LNCaP clone FGC (cell line): ENCODE measurements around the gene NUDT4.
"Not testable (repeated sequence)": the region's sequence is repeated elsewhere in the genome, so short reads cannot be mapped to it uniquely, and the experiment has no call there.

ENCODE experiments used
- DNase-seq: peaks from one replicate; pipeline ENCODE4 v3.0.0-alpha.2; 2011; ENCODE audit warnings: low read depth
- H3K4me3 ChIP-seq: 2 replicates; pipeline ENCODE4 v1.5.1; 2011; ENCODE audit warnings: mild to moderate bottlenecking, low read depth, low read length, control low read depth
- CTCF ChIP-seq: IDR thresholded peaks from 2 replicates; pipeline ENCODE4 v1.5.1; 2012; ENCODE audit warnings: mild to moderate bottlenecking; ENCODE audit not compliant: control insufficient read depth, insufficient read depth; ENCODE audit errors: extremely low read depth

The NUDT4 gene

GRCh38 chr12:93408813-93409212, 31.1 kb downstream of the NUDT4 start:
- peak overlapping the region; percentile 2; the same call in 1 of the 2 replicates for H3K4me3 ChIP-seq
- DNase-seq, result no peak
- TF ChIP-seq CTCF, result no peak

GRCh38 chr12:93409343-93410187, 31.8 kb downstream of the NUDT4 start:
- DNase-seq, result peak; percentile 87
- H3K4me3 ChIP-seq, result peak overlapping the region; percentile 2; the same call in 1 of the 2 replicates

DNA sequence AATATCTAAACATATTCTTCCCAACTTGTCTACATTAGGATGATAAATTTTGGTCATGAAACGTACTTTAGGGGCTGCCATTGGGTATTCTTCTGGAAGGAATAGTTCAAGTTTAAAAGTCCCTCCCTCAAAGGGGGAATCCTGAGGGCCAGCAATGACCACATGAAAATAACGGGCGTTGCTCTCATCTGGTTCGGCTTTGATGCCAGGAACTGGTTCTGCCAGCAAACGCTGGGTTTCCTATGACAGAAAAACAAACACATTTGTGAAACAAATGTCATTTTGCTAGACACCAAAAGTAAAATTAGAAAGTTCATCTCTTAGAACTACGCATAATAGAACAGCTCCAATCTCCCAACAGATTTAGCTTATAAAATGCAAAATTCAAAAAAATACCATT, 33.3 kb downstream of the NUDT4 start:
- DNase-seq, H3K4me3 ChIP-seq: not testable (repeated sequence)

DNA sequence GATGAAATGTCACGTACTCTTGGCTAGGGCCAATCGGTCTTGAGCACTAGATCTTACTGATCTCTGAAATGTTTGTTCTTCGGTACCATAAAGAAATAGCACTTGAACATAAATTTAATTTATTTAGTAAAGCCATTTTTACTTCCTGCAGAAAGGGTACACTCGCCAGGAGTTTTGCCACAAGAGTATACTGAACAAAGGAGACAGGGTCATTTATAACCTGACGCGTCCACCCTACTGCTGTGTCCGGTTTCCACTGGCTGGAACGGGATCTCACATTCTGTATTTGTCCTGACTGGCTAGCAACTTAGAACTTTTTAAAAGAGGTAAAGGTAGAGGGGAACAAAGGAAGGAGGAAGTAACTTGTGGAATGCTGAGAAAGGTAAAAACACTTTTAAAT, 34.7 kb downstream of the NUDT4 start:
- not testable (repeated sequence) for H3K4me3 ChIP-seq
- DNase-seq, result peak; percentile 67

DNA sequence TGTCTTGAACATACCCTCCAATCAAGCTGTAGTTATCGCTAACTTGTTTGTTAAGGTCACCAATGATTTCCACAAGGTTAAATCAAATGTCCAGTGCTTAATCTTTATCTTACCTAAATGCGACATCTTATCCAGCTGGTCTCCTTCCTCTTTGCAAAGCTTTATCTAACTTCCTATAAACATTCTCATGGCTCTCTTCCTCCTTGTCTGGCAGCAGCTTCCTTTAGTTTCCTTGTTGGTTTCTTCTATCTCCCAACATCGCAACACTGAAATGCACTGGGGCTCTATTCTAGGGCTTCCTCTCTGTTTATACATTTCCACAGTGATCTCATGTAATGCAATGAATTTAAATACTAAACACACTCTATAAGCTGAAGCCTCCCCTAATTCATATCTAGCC, 35.3 kb downstream of the NUDT4 start:
- DNase-seq, result peak; percentile 43
- no peak for TF ChIP-seq CTCF
- H3K4me3 ChIP-seq, result peak overlapping the region; percentile 35

DNA sequence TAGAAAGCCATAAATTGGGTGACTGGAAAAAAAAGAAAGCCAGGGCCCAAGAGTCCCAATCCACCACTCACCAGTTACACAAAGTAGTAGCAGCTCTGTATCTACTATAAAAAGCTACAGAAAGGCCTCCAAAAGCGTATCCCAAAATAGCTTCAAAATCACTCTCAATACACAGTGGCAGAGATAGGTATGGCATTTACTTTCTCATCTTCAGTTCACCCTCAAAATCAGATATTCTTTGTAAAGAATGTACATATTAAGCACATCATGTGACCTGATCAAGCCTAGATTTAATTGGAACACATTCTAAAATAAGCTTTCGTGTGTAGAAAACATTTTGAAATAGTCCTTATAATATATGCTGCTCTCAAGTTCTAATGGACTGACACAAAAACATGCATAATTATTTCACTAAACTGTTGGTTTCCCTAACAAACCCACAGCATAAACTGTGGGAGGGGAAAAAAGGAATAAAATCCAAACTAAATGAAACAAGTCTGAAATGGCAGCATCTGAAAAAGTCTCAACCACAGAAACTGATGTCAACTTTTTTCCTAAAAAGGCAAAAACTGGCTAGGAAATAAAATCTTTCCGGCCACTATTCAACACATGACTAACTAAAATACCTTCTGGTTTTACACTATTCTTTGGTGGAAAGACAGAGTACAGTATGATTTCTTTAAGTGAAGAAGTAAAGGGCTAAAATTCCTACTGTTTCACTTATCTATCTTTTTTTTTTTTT, 38.2 kb downstream of the NUDT4 start:
- H3K4me3 ChIP-seq, result no peak overlapping the region
- TF ChIP-seq CTCF, result no peak
- DNase-seq, result no peak

DNA sequence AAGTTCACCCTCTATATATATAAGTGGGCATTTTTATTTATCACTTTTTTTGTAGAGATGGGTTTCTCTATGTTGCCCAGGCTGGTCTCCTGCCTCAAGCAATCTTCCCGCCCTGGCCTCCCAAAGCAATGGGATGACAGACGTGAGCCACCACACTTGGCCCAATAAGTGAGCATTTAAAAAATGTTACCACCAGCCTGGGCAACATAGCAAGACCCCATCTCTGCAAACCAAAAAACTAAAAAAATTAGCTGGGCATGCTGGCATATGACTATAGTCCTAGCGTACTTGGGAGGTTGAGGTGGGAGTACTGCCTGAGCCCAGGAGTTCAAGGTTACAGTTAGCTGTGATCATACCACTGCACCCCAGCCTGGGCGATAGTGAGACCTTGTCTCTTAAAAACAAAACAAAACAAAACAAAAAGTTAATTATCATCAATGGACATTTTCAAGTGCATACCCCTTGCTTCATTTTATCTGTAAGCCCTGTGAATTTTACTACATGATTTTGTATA, 40.3 kb downstream of the NUDT4 start:
- H3K4me3 ChIP-seq, result no peak overlapping the region
- DNase-seq, result no peak
- TF ChIP-seq CTCF, result no peak

DNA sequence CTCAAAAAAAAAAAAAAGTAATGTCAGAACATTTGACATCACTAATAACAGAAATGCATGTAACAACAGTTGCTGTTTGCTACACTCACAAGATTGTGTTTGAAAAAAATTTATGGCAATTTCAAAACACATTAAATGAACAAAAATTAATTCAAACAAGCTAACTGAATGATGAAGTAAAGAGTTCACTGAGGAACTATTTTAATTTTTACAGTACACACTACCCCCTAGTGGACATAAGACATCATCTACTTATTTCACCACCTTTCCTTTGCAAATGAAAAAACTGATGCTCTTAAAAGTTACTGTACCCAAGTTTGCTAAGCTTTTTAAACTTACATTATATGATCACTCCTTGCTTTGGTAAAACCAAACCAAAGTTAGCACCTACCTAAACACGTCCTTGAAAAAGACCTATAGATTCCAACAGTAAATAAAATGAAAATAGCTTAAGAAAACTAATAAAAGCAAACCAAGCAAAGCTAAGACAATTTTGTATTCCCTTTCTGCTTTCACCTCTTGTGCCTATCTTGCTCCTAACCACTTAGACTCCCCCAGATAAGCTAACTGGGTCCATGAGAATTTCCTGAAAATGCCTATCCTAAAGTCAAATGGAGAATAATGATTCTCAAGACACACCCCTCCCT, 41.8 kb downstream of the NUDT4 start:
- DNase-seq, result no peak
- H3K4me3 ChIP-seq, result no peak overlapping the region
- TF ChIP-seq CTCF, result peak; percentile 50; the same call in 1 of the 2 replicates
